Measurements from ENCODE around the gene EEF2K. TPM values are rescaled to one million over a fixed set of nuclear protein-coding genes. Genes with fewer than 3 reads are reported as not detected.

Gene EEF2K
- total and polyA plus RNA-seq, 12 donors, result 5.1 to 38.9 (median 21.9) TPM

DNA sequence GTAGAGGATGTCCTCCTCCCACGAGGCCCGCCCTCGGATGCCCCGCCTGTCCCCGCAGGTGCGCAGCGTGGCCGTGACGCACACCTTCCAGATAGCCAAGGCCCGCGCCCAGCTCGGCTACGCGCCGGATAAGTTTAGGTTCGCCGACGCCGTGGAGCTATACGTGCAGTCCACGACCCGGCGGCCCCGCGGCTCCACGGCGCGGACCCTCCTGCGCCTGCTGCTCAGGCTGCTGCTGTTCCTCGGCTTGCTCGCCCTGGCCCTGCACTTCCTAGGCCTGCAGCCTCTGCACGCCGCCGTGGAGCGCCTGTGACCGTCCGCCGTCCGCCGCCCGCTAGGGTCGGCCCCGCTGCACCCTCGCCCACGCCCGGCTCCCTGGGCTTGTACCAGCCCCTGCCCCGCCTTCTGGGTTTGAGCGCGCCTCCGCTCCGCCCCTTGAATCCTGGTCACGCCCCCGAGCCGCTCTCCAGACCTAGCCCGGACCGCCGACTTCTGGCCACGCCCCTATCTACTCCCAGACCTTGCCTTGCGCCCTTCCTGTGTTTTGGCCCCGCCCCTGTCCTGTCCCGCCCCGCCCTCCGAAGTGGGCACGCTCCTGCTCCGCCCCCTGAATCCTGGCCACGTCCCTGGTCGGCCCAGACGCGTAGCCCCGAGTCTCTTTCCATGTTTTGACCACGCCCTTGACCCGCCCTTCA lies 15.8 kb upstream of the EEF2K start:
- TF ChIP-seq, protein P1, sequence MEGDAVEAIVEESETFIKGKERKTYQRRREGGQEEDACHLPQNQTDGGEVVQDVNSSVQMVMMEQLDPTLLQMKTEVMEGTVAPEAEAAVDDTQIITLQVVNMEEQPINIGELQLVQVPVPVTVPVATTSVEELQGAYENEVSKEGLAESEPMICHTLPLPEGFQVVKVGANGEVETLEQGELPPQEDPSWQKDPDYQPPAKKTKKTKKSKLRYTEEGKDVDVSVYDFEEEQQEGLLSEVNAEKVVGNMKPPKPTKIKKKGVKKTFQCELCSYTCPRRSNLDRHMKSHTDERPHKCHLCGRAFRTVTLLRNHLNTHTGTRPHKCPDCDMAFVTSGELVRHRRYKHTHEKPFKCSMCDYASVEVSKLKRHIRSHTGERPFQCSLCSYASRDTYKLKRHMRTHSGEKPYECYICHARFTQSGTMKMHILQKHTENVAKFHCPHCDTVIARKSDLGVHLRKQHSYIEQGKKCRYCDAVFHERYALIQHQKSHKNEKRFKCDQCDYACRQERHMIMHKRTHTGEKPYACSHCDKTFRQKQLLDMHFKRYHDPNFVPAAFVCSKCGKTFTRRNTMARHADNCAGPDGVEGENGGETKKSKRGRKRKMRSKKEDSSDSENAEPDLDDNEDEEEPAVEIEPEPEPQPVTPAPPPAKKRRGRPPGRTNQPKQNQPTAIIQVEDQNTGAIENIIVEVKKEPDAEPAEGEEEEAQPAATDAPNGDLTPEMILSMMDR (IDR thresholded peaks at IDR 0.05), result peak in 1 of 9 donors; percentile 8
- Histone ChIP-seq H3K27me3 (no peaks in the 10 kb centered on the region), H3K27ac (peak overlapping the region; percentile 80 to 98 (median 96)), H3K4me1 (peaks cover 8 to 45% (median 36%) of the 10 kb centered on the region in 9 donors), H3K36me3 (no peaks in the 10 kb centered on the region), H3K4me3 (peak overlapping the region; percentile 12 to 86 (median 74)), H3K9me3 (no peaks in the 10 kb centered on the region)
- intact Hi-C loops (cut with DNase I), result loop anchor here in 3 of 10 donors (1.0 to 10.0 kb wide), 4 partner anchors 16 to 237 kb away; partner anchors contain the start of genes UQCRC2 (in 2 of the 3), CDR2 (in 1 of the 3) and EEF2K (in 1 of the 3)
- DNase-seq (peak; percentile 73 to 100), ATAC-seq (peak; percentile 76 to 88 (median 79))
- WGBS, 2 donors, result 0 to 1% methylated on average over 71 to 72 of the region's 72 CpGs

DNA sequence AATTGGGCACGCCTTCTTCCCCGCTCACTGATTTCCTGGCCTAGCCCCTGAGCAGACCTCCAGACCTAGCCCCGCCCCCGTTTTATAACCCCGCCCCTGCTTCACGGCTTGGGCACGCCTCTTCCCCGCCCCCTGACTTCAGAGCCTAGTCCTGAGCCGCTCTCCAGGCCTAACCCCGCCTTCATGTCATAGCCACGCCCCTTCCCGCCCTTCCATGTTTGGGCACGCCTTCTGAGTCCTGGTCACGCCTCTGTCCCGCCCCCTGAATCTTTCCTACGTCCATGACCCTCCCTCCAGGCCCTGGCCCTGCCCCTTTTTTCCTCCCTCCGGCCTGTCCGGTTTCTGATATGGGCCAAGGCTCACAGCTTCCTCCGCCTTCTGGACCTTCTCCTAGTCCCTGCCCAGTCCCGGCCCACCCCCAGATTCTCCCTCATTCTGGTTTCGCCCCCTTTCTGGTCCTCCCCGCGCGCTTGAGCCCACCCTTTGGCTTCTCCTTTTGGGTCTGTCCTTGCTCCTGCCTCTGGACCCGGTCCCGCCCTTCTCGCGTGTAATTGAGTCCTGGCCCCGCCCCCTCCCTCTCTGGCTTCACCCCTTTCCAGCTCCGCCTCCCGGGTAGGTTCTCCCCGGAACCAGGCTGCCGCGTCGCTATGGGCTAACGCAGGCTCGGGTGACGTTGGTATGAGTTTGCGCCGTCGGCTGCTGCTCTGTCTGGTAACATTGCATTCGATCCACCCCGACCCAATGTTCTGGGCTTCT lies 15.1 kb upstream of the EEF2K start:
- no peaks in the 10 kb centered on the region for H3K9me3 ChIP-seq
- WGBS, 2 donors, result 0 to 1% methylated on average over 43 of the region's 43 CpGs
- no peaks in the 10 kb centered on the region for H3K36me3 ChIP-seq
- peak overlapping the region; percentile 91 to 98 (median 96) for H3K27ac ChIP-seq
- peak; percentile 99 to 100 for DNase-seq
- H3K4me1 ChIP-seq, result peaks cover 8 to 47% (median 36%) of the 10 kb centered on the region in 9 donors
- H3K27me3 ChIP-seq, result no peaks in the 10 kb centered on the region
- intact Hi-C loops (cut with DNase I), result loop anchor here in 3 of 10 donors (1.0 to 10.0 kb wide), 4 partner anchors 15 to 238 kb away; partner anchors contain the start of genes UQCRC2 (in 2 of the 3), CDR2 (in 1 of the 3) and EEF2K (in 1 of the 3)
- peak overlapping the region; percentile 16 to 86 (median 74) for H3K4me3 ChIP-seq
- TF ChIP-seq, protein P1 (IDR thresholded peaks at IDR 0.05), result no peak
- peak; percentile 72 to 90 (median 86) for ATAC-seq

DNA sequence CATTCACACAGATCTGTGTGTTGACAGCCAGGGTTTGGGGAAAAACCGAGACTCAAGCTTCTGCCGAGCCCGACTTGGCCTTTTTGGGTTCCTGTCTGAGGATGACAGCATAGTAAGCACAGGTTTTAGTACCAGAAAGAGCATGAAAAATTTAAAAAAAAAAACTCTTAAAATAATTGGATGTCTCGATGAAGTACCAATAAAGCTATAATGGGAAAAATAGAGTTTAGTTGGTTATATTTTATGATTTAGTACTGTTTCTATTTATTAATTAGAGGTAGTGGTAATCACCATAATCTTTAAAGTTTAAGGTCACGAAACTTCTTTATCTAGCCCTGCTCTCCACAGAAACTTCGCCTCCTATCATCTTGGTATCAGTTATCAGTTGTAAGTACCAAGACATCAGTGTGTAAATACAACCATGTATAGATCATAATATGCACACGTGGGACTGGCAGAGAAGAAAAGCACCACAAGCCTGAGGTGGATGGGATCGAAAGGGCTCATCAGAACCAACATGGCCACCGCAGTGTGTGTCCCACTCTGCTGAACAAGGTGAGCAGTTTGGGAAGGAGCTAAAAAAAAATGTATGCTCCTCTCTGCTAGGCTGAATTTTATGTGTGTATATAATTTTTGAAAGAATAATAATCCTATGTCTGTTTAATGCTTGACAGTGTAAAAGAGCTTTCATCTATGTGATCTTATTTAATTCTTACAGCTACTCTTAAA lies 14.4 kb upstream of the EEF2K start:
- intact Hi-C loops (cut with DNase I), result loop anchor here in 2 of 10 donors (2.0 to 10.0 kb wide), 2 partner anchors 183 to 239 kb away; partner anchors contain the start of genes CDR2 (in 1 of the 2) and UQCRC2 (in 1 of the 2)
- ATAC-seq (no peak), DNase-seq (peak in 1 of 2 donors; percentile 34)
- Histone ChIP-seq H3K4me1 (peaks cover 8 to 54% (median 36%) of the 10 kb centered on the region in 9 donors), H3K9me3 (no peaks in the 10 kb centered on the region), H3K36me3 (no peaks in the 10 kb centered on the region), H3K4me3 (peak overlapping the region; percentile 16 to 83 (median 72)), H3K27me3 (no peaks in the 10 kb centered on the region), H3K27ac (peak overlapping the region; percentile 91 to 98 (median 96))
- TF ChIP-seq, protein P1 (IDR thresholded peaks at IDR 0.05), result no peak
- 10% methylated on average over 9 of the region's 9 CpGs for WGBS, 2 donors

All from heart right ventricle (tissue), 16 donors.